BLaER1 treated with 17β-estradiol and CSF1 and Interleukin-3, amounts not matched to agents 10 nM and 100 nM (cell line): ENCODE results near the gene KRTAP2-2.
"Not testable (repeated sequence)": the region's sequence is repeated elsewhere in the genome, so short reads cannot be mapped to it uniquely, and the experiment has no call there.

Source experiments
- H3K27ac ChIP-seq, 11 experiments: shearing (Covaris generic); formaldehyde crosslinking; 2 replicates each; pipeline ENCODE4 v1.8.1; 2022
- H3K27me3 ChIP-seq, 11 experiments: shearing (Covaris generic); formaldehyde crosslinking; 2 replicates each; pipeline ENCODE4 v1.8.1; 2022
- H3K36me3 ChIP-seq, 11 experiments: shearing (Covaris generic); formaldehyde crosslinking; 2 replicates each; pipeline ENCODE4 v1.8.1; 2022
- H3K4me1 ChIP-seq, 10 experiments: shearing (Covaris generic); formaldehyde crosslinking; 2 replicates each; pipeline ENCODE4 v1.8.1; 2022
- H3K4me2 ChIP-seq, 11 experiments: shearing (Covaris generic); formaldehyde crosslinking; 2 replicates each; pipeline ENCODE4 v1.8.1; 2022
- H3K4me3 ChIP-seq, 10 experiments: shearing (Covaris generic); formaldehyde crosslinking; 2 replicates each; pipeline ENCODE4 v1.8.1; 2022
- H3K9ac ChIP-seq, 11 experiments: shearing (Covaris generic); formaldehyde crosslinking; 2 replicates each; pipeline ENCODE4 v1.8.1; 2022
- H3K9me3 ChIP-seq, 11 experiments: shearing (Covaris generic); formaldehyde crosslinking; replicated peaks in 1 of 11; 2 replicates each; pipeline ENCODE4 v1.8.1; 2022
- H4K20me1 ChIP-seq, 11 experiments: shearing (Covaris generic); formaldehyde crosslinking; 2 replicates each; pipeline ENCODE4 v1.8.1; 2022
- Cebpa-rat ChIP-seq, 11 experiments: shearing (Covaris generic); IDR thresholded peaks; 2 replicates each; pipeline ENCODE4 v1.8.1; 2022

Gene KRTAP2-2

GRCh38 chr17:41082626-41083025 lies 27.6 kb upstream of the KRTAP2-2 start:
- Histone ChIP-seq H4K20me1 (no peaks in the 10 kb centered on the region), H3K4me1 (no peaks in the 10 kb centered on the region), H3K9ac (no peak overlapping the region), H3K27ac (no peak overlapping the region), H3K4me2 (no peak overlapping the region), H3K9me3 (no peaks in the 10 kb centered on the region), H3K4me3 (no peak overlapping the region), H3K36me3 (no peaks in the 10 kb centered on the region), H3K27me3 (no peaks in the 10 kb centered on the region)
- TF ChIP-seq Cebpa-rat (IDR thresholded peaks at IDR 0.05), result no peak

- Histone ChIP-seq H3K36me3 (no peaks in the 10 kb centered on the region), H3K9me3 (peaks cover 0 to 10% (median 0%) of the 10 kb centered on the region in 11 experiments; a peak in 2 of 22 replicates), H3K4me2 (no peak overlapping the region), H4K20me1 (no peaks in the 10 kb centered on the region), H3K4me1 (no peaks in the 10 kb centered on the region), H3K9ac (no peak overlapping the region), H3K4me3 (no peak overlapping the region), H3K27ac (no peak overlapping the region), H3K27me3 (no peaks in the 10 kb centered on the region)
- no peak for TF ChIP-seq Cebpa-rat (IDR thresholded peaks at IDR 0.05)
Measured at GRCh38 chr17:41076788-41077187, 21.8 kb upstream of the KRTAP2-2 start.

- H3K4me3 ChIP-seq, result no peak overlapping the region
- no peaks in the 10 kb centered on the region for H3K36me3 ChIP-seq
- H4K20me1 ChIP-seq, result no peaks in the 10 kb centered on the region
- H3K4me2 ChIP-seq, result no peak overlapping the region
- no peak for TF ChIP-seq Cebpa-rat (IDR thresholded peaks at IDR 0.05)
- H3K9me3 ChIP-seq, result peaks cover 0 to 10% (median 0%) of the 10 kb centered on the region in 11 experiments; a peak in 2 of 22 replicates
- no peaks in the 10 kb centered on the region for H3K4me1 ChIP-seq
- H3K9ac ChIP-seq, result no peak overlapping the region
- H3K27me3 ChIP-seq, result no peaks in the 10 kb centered on the region
- no peak overlapping the region for H3K27ac ChIP-seq
Measured at GRCh38 chr17:41073676-41074075, 18.6 kb upstream of the KRTAP2-2 start.

- no peak overlapping the region for H3K9ac ChIP-seq
- no peaks in the 10 kb centered on the region for H3K4me1 ChIP-seq
- no peak overlapping the region for H3K4me3 ChIP-seq
- no peak overlapping the region for H3K27ac ChIP-seq
- H4K20me1 ChIP-seq, result no peaks in the 10 kb centered on the region
- TF ChIP-seq Cebpa-rat (IDR thresholded peaks at IDR 0.05), result no peak
- H3K36me3 ChIP-seq, result no peaks in the 10 kb centered on the region
- no peaks in the 10 kb centered on the region for H3K27me3 ChIP-seq
- peaks cover 0 to 4% (median 0%) of the 10 kb centered on the region in 11 experiments; a peak in 2 of 22 replicates for H3K9me3 ChIP-seq
- H3K4me2 ChIP-seq, result no peak overlapping the region
Measured at GRCh38 chr17:41071606-41072360, 16.8 kb upstream of the KRTAP2-2 start.

- Histone ChIP-seq H3K4me1 (no peaks in the 10 kb centered on the region), H3K36me3 (no peaks in the 10 kb centered on the region), H3K27me3 (no peaks in the 10 kb centered on the region), H3K9me3 (no peaks in the 10 kb centered on the region), H3K9ac (no peak overlapping the region), H3K4me3 (no peak overlapping the region), H4K20me1 (no peaks in the 10 kb centered on the region), H3K4me2 (no peak overlapping the region; a peak in 1 of 22 replicates), H3K27ac (no peak overlapping the region)
- no peak for TF ChIP-seq Cebpa-rat (IDR thresholded peaks at IDR 0.05)
Measured at GRCh38 chr17:41069031-41069430, 14.0 kb upstream of the KRTAP2-2 start.

GRCh38 chr17:41067281-41067680 lies 12.3 kb upstream of the KRTAP2-2 start:
- Histone ChIP-seq H3K4me3 (no peak overlapping the region), H3K36me3 (no peaks in the 10 kb centered on the region), H3K4me2 (no peak overlapping the region), H3K27me3 (no peaks in the 10 kb centered on the region), H3K9me3 (no peaks in the 10 kb centered on the region), H3K27ac (no peak overlapping the region), H3K4me1 (no peaks in the 10 kb centered on the region), H3K9ac (no peak overlapping the region), H4K20me1 (no peaks in the 10 kb centered on the region)
- TF ChIP-seq Cebpa-rat (IDR thresholded peaks at IDR 0.05), result no peak

- Histone ChIP-seq H3K4me3 (no peak within 1 kb of the TSS), H3K9ac (no peak within 1 kb of the TSS), H3K27ac (no peak within 1 kb of the TSS), H4K20me1 (no peaks in the 10 kb centered on the region), H3K9me3 (no peaks in the 10 kb centered on the region), H3K4me1 (no peaks in the 10 kb centered on the region), H3K27me3 (no peaks in the 10 kb centered on the region), H3K36me3 (no peaks in the 10 kb centered on the region), H3K4me2 (no peak within 1 kb of the TSS)
- TF ChIP-seq Cebpa-rat (IDR thresholded peaks at IDR 0.05), result peak in 1 of 11 experiments; percentile 21; a peak in 1 of 22 replicates
Measured at GRCh38 chr17:41065829-41066624, 11.0 kb upstream of the KRTAP2-2 start, which contains the start of gene KRTAP2-4. KRTAP2-4 (minus strand) TSS chr17:41065879; CDS start chr17:41065845, 34 bp downstream.

- not testable (repeated sequence) for H3K4me1 ChIP-seq, H3K4me2 ChIP-seq, H3K9me3 ChIP-seq, H3K9ac ChIP-seq, H3K27me3 ChIP-seq, H3K4me3 ChIP-seq, H4K20me1 ChIP-seq, H3K36me3 ChIP-seq, H3K27ac ChIP-seq
Measured at GRCh38 chr17:41065016-41065689, 10.1 kb upstream of the KRTAP2-2 start.

GRCh38 chr17:41064301-41064700 lies 9.3 kb upstream of the KRTAP2-2 start:
- Histone ChIP-seq H3K36me3 (no peaks in the 10 kb centered on the region), H3K4me3 (no peak overlapping the region), H3K4me2 (no peak overlapping the region), H3K27ac (no peak overlapping the region), H3K9me3 (no peaks in the 10 kb centered on the region), H4K20me1 (no peaks in the 10 kb centered on the region), H3K9ac (no peak overlapping the region), H3K4me1 (no peaks in the 10 kb centered on the region), H3K27me3 (no peaks in the 10 kb centered on the region)
- TF ChIP-seq Cebpa-rat (IDR thresholded peaks at IDR 0.05), result no peak
